ENCODE measurements around the gene MTFR1L. TPM values are rescaled to one million over a fixed set of nuclear protein-coding genes. Genes with fewer than 3 reads are reported as not detected.

MTFR1L gene
- total RNA-seq, 1 donor from 2014 or later: 48.1 TPM

DNA sequence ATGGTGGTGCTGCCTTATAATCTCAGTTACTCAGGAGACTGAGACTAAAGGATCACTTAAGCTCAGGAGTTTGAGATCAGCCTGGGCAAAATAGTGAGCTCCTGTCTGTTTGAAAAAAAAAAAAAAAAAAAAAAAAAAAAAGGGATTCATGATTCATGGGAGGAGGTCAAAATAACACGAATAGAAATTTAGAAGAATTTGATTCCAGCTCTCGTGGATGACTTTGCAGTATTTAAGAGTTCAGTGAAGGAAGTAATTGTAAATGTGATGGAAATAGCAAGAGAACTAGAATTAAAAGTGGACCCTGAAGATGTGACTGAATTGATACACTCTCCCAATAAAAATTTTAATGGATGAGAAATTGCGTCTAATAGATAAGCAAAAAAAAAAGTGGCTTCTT lies 23.7 kb downstream of the MTFR1L start:
- Mint-ChIP-seq H3K9me3 (ENCODE audit: unreplicated experiment) (no peaks in the 10 kb centered on the region), H3K4me1 (ENCODE audit: unreplicated experiment) (no peaks in the 10 kb centered on the region), H3K27ac (ENCODE audit: unreplicated experiment) (no peak overlapping the region), H3K4me3 (ENCODE audit: unreplicated experiment) (no peak overlapping the region), H3K27me3 (ENCODE audit: unreplicated experiment) (no peaks in the 10 kb centered on the region), H3K36me3 (ENCODE audit: low read depth, unreplicated experiment) (no peaks in the 10 kb centered on the region)
- DNase-seq (ENCODE audit: low spot score): no peak
- TF ChIP-seq, protein P1, sequence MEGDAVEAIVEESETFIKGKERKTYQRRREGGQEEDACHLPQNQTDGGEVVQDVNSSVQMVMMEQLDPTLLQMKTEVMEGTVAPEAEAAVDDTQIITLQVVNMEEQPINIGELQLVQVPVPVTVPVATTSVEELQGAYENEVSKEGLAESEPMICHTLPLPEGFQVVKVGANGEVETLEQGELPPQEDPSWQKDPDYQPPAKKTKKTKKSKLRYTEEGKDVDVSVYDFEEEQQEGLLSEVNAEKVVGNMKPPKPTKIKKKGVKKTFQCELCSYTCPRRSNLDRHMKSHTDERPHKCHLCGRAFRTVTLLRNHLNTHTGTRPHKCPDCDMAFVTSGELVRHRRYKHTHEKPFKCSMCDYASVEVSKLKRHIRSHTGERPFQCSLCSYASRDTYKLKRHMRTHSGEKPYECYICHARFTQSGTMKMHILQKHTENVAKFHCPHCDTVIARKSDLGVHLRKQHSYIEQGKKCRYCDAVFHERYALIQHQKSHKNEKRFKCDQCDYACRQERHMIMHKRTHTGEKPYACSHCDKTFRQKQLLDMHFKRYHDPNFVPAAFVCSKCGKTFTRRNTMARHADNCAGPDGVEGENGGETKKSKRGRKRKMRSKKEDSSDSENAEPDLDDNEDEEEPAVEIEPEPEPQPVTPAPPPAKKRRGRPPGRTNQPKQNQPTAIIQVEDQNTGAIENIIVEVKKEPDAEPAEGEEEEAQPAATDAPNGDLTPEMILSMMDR (IDR thresholded peaks at IDR 0.05; ENCODE audit: unreplicated experiment): no peak

DNA sequence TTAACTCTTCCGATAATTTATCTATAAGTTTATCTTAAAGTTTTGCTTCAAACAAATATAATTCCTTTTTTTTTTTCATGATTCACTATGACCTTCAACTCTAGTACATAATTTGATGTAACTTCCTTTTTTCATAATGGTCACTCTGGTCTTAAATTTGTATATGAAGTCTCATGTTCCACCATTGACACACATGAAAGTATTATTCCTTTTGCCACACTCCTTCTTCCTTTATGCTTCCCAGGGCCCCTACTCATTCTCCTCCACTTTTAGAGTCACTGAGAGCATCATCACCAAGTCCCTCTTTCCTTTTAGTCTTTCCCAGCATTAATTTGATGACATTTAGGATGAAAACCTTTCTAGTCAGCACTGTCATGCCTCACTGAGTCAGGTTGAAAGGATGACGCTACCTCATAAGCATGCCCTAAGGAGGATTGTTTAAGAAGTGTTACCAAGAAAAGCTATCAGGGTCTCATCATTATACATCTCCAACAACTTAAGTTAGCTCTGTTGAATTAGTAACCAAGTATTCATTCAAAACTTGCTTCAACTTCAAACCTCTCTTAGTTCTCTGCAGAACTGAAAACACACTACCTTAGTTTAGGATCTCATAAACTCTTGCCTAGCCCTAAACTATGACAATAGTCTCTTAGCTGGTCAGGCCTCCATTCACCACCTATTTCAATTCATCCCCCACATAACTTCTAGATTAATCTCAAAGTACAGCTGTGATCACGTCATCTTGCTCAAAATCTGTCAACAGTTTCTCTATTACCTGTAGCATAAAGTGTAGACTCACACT lies 25.0 kb downstream of the MTFR1L start:
- Mint-ChIP-seq H3K4me1 (ENCODE audit: unreplicated experiment) (no peaks in the 10 kb centered on the region), H3K4me3 (ENCODE audit: unreplicated experiment) (no peak overlapping the region), H3K9me3 (ENCODE audit: unreplicated experiment) (no peaks in the 10 kb centered on the region), H3K27ac (ENCODE audit: unreplicated experiment) (no peak overlapping the region), H3K27me3 (ENCODE audit: unreplicated experiment) (no peaks in the 10 kb centered on the region), H3K36me3 (ENCODE audit: low read depth, unreplicated experiment) (no peaks in the 10 kb centered on the region)
- DNase-seq (ENCODE audit: low spot score): no peak
- TF ChIP-seq, protein P1 (IDR thresholded peaks at IDR 0.05; ENCODE audit: unreplicated experiment): no peak

DNA sequence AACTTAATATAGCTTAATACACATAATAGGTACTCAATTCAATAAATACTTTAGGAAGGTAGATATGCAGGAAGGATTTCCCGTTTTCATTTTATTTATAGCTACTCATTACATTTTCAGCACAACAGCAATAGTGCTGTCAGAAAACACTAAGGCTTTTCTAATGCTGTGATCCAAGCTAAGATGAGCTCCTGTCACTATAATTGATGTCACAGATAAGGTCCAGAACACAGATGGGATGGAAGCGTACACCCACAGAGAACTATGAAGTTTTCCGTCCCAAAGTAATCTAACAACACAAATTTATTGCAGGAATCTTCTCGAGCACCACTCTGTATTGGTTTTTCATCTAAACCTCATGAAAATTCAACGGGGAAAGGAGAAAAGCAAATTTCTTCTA lies 25.9 kb downstream of the MTFR1L start:
- Mint-ChIP-seq H3K9me3 (ENCODE audit: unreplicated experiment) (no peaks in the 10 kb centered on the region), H3K27me3 (ENCODE audit: unreplicated experiment) (no peaks in the 10 kb centered on the region), H3K27ac (ENCODE audit: unreplicated experiment) (no peak overlapping the region), H3K36me3 (ENCODE audit: low read depth, unreplicated experiment) (no peaks in the 10 kb centered on the region), H3K4me3 (ENCODE audit: unreplicated experiment) (no peak overlapping the region), H3K4me1 (ENCODE audit: unreplicated experiment) (no peaks in the 10 kb centered on the region)
- TF ChIP-seq, protein P1 (IDR thresholded peaks at IDR 0.05; ENCODE audit: unreplicated experiment): no peak
- DNase-seq (ENCODE audit: low spot score): no peak

DNA sequence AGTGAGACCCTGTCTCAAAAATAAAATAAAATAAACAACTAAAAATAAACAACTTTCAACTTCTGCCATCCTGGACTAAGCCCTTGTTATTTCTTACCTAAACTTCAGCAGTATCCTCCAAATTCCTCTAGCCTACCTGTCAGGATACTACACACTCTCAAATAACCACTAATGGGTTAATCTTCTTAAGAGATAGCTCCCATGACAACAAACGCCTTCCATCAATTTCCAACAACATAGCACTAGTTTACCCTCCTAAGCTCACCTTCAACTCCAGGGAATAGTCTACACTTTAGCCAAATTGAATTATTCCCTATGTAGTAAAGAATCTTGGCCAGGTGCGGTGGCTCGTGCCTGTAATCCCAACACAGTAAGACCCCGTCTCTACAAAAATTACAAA lies 28.2 kb downstream of the MTFR1L start:
- H3K36me3 Mint-ChIP-seq (ENCODE audit: low read depth, unreplicated experiment): no peaks in the 10 kb centered on the region
- H3K4me1 Mint-ChIP-seq (ENCODE audit: unreplicated experiment): no peaks in the 10 kb centered on the region
- no peaks in the 10 kb centered on the region for H3K27me3 Mint-ChIP-seq (ENCODE audit: unreplicated experiment)
- no peak overlapping the region for H3K27ac Mint-ChIP-seq (ENCODE audit: unreplicated experiment)
- no peaks in the 10 kb centered on the region for H3K9me3 Mint-ChIP-seq (ENCODE audit: unreplicated experiment)
- DNase-seq (ENCODE audit: low spot score): no peak
- no peak overlapping the region for H3K4me3 Mint-ChIP-seq (ENCODE audit: unreplicated experiment)
- TF ChIP-seq, protein P1 (IDR thresholded peaks at IDR 0.05; ENCODE audit: unreplicated experiment): no peak

DNA sequence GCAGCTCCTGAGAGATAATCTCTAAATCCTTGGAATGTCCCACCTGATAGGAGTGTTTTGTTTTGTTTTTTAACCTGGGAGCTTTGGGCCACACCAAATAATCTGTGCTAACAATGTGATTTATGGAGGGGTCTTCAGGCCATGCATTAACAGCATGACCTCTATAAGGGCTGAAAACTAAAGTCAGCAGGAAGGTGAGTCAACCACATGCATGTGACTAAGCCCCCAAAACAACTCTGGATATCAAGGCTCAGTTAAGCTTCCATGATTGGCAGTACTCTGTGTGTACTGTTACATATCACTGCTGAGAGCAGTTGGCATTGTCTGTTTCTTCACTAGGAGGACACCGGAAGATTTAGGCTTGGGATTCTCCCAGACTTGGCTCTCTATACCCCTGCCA lies 28.8 kb downstream of the MTFR1L start:
- no peak overlapping the region for H3K4me3 Mint-ChIP-seq (ENCODE audit: unreplicated experiment)
- no peaks in the 10 kb centered on the region for H3K36me3 Mint-ChIP-seq (ENCODE audit: low read depth, unreplicated experiment)
- no peak for DNase-seq (ENCODE audit: low spot score)
- no peak overlapping the region for H3K27ac Mint-ChIP-seq (ENCODE audit: unreplicated experiment)
- no peaks in the 10 kb centered on the region for H3K9me3 Mint-ChIP-seq (ENCODE audit: unreplicated experiment)
- H3K4me1 Mint-ChIP-seq (ENCODE audit: unreplicated experiment): no peaks in the 10 kb centered on the region
- no peaks in the 10 kb centered on the region for H3K27me3 Mint-ChIP-seq (ENCODE audit: unreplicated experiment)
- TF ChIP-seq, protein P1 (IDR thresholded peaks at IDR 0.05; ENCODE audit: unreplicated experiment): no peak

All from endothelial cell (in vitro differentiated cells).